HL-60 (cell line): ENCODE results near the gene MALL.

Source experiments
- DNase-seq, 2 experiments: peaks; one replicate each; pipeline ENCODE4 v3.0.0-alpha.2; 2010 to 2020; ENCODE audit warnings: low read depth in 1 of 2, low spot score in 1 of 2
- H3K27ac ChIP-seq: fragments of 250-450 bp; sonication (Bioruptor Pico); replicated peaks from 2 replicates; pipeline ENCODE4 v1.5.1; 2020; ENCODE audit warnings: mild to moderate bottlenecking, moderate library complexity
- H3K27me3 ChIP-seq: fragments of 250-450 bp; sonication (Bioruptor Pico); 2 replicates; pipeline ENCODE4 v1.5.1; 2021; ENCODE audit warnings: mild to moderate bottlenecking, moderate library complexity; ENCODE audit not compliant: insufficient read depth, poor library complexity, severe bottlenecking
- H3K4me3 ChIP-seq: replicated peaks from 2 replicates; pipeline ENCODE4 v1.5.1; 2011; ENCODE audit warnings: mild to moderate bottlenecking, control low read depth, low read length; ENCODE audit not compliant: insufficient read depth
- GABPA ChIP-seq: IDR thresholded peaks from 2 replicates; pipeline ENCODE4 v1.6.1; 2012; ENCODE audit warnings: low read depth
- POLR2AphosphoS5 ChIP-seq: IDR thresholded peaks from 2 replicates; pipeline ENCODE4 v1.6.1; 2012; ENCODE audit warnings: low read depth
- REST ChIP-seq: IDR thresholded peaks from 2 replicates; pipeline ENCODE4 v1.6.1; 2012; ENCODE audit warnings: low read depth; ENCODE audit not compliant: insufficient replicate concordance
- SPI1 ChIP-seq: IDR thresholded peaks from 2 replicates; pipeline ENCODE4 v1.6.1; 2012; ENCODE audit warnings: low read depth, mild to moderate bottlenecking, borderline replicate concordance
- TF ChIP-seq, protein P1 (sequence below): IDR thresholded peaks from one replicate; pipeline ENCODE4 v1.5.1; 2011; ENCODE audit warnings: low read length, control low read depth, inconsistent platforms; ENCODE audit not compliant: insufficient read depth

Gene MALL

GRCh38 chr2:110099471-110100225 is 16.0 kb downstream of the MALL start:
- TF ChIP-seq REST: no peak
- no peak for TF ChIP-seq POLR2AphosphoS5
- no peak overlapping the region for H3K4me3 ChIP-seq
- no peak overlapping the region for H3K27ac ChIP-seq
- H3K27me3 ChIP-seq: no peaks in the 10 kb centered on the region
- DNase-seq: no peak

DNA sequence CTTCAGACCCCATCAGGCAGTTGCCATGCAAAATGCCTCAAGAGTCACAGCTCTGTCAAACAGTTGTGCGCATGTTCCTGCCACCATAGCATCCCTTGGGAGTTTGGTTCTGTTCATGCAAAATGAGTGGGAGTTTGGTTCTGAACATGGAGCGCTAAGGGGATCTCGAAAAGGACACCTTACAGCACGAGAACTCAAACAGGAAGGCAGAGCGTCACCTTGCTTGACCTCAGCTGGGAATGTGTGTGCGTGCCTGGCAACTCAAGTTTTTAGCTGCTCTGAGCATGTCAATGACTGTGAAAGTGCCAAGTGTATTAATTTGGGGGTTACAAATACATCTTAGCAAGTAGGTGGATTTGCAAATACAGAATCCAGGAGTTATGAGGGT is 16.6 kb downstream of the MALL start:
- DNase-seq: no peak
- H3K27ac ChIP-seq: no peak overlapping the region
- TF ChIP-seq SPI1 (no peak), REST (no peak), POLR2AphosphoS5 (no peak)
- no peaks in the 10 kb centered on the region for H3K27me3 ChIP-seq
- H3K4me3 ChIP-seq: no peak overlapping the region

- Histone ChIP-seq H3K27ac (no peak overlapping the region), H3K27me3 (no peaks in the 10 kb centered on the region), H3K4me3 (no peak overlapping the region)
- DNase-seq: no peak
- TF ChIP-seq REST (no peak), GABPA (no peak), POLR2AphosphoS5 (no peak)
- TF ChIP-seq, protein P1, sequence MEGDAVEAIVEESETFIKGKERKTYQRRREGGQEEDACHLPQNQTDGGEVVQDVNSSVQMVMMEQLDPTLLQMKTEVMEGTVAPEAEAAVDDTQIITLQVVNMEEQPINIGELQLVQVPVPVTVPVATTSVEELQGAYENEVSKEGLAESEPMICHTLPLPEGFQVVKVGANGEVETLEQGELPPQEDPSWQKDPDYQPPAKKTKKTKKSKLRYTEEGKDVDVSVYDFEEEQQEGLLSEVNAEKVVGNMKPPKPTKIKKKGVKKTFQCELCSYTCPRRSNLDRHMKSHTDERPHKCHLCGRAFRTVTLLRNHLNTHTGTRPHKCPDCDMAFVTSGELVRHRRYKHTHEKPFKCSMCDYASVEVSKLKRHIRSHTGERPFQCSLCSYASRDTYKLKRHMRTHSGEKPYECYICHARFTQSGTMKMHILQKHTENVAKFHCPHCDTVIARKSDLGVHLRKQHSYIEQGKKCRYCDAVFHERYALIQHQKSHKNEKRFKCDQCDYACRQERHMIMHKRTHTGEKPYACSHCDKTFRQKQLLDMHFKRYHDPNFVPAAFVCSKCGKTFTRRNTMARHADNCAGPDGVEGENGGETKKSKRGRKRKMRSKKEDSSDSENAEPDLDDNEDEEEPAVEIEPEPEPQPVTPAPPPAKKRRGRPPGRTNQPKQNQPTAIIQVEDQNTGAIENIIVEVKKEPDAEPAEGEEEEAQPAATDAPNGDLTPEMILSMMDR: no peak
Observed at GRCh38 chr2:110097506-110098220, 18.0 kb downstream of the MALL start.

- TF ChIP-seq, protein P1: no peak
- TF ChIP-seq POLR2AphosphoS5: no peak
- no peak for TF ChIP-seq SPI1
- no peak for TF ChIP-seq REST
- no peak for TF ChIP-seq GABPA
Observed at GRCh38 chr2:110095994-110096633, 19.5 kb downstream of the MALL start.

More at GRCh38 chr2:110095994-110096633, 19.5 kb downstream of the MALL start:
- Histone ChIP-seq H3K4me3 (no peak overlapping the region), H3K27ac (no peak overlapping the region), H3K27me3 (no peaks in the 10 kb centered on the region)
- DNase-seq: no peak
